GM12878 (cell line): ENCODE results near the gene RPL5. TPM values are rescaled to one million over a fixed set of nuclear protein-coding genes. Genes with fewer than 3 reads are reported as not detected.

Source experiments
- ATAC-seq: fragments of 200-7000 bp; cut with Tn5 transposase; 3 replicates; pipeline ENCODE4 v1.9.1; 2020; ENCODE audit warnings: mild to moderate bottlenecking, moderate library complexity
- BruUV-seq: library from RNA; stranded (reverse); fragments of 400-500 nt; replicated peaks from 2 replicates; lab custom pipeline; 2021; lab: Mats Ljungman, UMichigan
- CTCF ChIA-PET: fragments of 300-600 bp; sonication (Branson Sonifier 250); formaldehyde crosslinking; extraction: SDS; loops from one replicate; lab custom pipeline; 2021; ENCODE audit warnings: inconsistent platforms; lab: Yijun Ruan, JAX
- POLR2A ChIA-PET: fragments of 350-600 bp; formaldehyde crosslinking; extraction: SDS; loops from one replicate; lab custom pipeline; 2021; ENCODE audit warnings: inconsistent platforms; lab: Charles Lee
- RAD21 ChIA-PET: fragments of 300-600 bp; sonication (Branson Sonifier 250); formaldehyde crosslinking; loops from one replicate; lab custom pipeline; 2023; ENCODE audit warnings: antibody characterized with exemption; ENCODE audit not compliant: unreplicated experiment; lab: Charles Lee
- SMC1A ChIA-PET: fragments of 300-600 bp; sonication (Branson Sonifier 250); formaldehyde crosslinking; loops from one replicate; lab custom pipeline; 2023; ENCODE audit not compliant: unreplicated experiment, uncharacterized antibody; lab: Charles Lee
- DNase-seq: peaks from one replicate; pipeline ENCODE4 v3.0.0-alpha.2; 2011; ENCODE audit warnings: low read depth, low spot score
- FAIRE-seq: peaks from 3 replicates; lab custom pipeline; 2011; peaks lifted over from hg19 to GRCh38; lab: Jason Lieb, UNC
- H2AFZ ChIP-seq: 2 replicates; pipeline ENCODE4 v1.6.0; 2011; ENCODE audit warnings: low read depth, low read length, control low read depth; ENCODE audit not compliant: control insufficient read depth
- H3K27ac ChIP-seq: 2 replicates; pipeline ENCODE4 v1.5.1; 2011; ENCODE audit warnings: control low read depth; ENCODE audit not compliant: control insufficient read depth, insufficient read depth
- H3K27me3 ChIP-seq, 2 experiments: replicated peaks in 1 of 2; 2 replicates each; pipeline versions ENCODE4 v1.6.0 to v1.6.1; 2011; ENCODE audit warnings: low read length in 1 of 2; ENCODE audit not compliant: control insufficient read depth in 2 of 2, insufficient read depth in 2 of 2
- H3K36me3 ChIP-seq, 2 experiments: 2 replicates each; pipeline ENCODE4 v1.5.1; 2011; ENCODE audit warnings: low read length in 1 of 2; ENCODE audit not compliant: control insufficient read depth in 2 of 2, insufficient read depth in 2 of 2
- H3K4me1 ChIP-seq: 2 replicates; pipeline ENCODE4 v1.6.1; 2011; ENCODE audit warnings: mild to moderate bottlenecking, low read length, moderate library complexity, mixed read lengths; ENCODE audit not compliant: control insufficient read depth, insufficient read depth
- H3K4me2 ChIP-seq: 2 replicates; pipeline ENCODE4 v1.6.0; 2011; ENCODE audit warnings: control low read depth; ENCODE audit not compliant: control insufficient read depth, insufficient read depth
- H3K4me3 ChIP-seq: fragments of 200-600 bp; sonication (generic); 2 replicates; pipeline ENCODE4 v1.5.1; 2016
- H3K79me2 ChIP-seq: 2 replicates; pipeline ENCODE4 v1.6.0; 2011; ENCODE audit warnings: low read length; ENCODE audit not compliant: control insufficient read depth, insufficient read depth
- H3K9ac ChIP-seq: 2 replicates; pipeline ENCODE4 v1.8.0; 2011; ENCODE audit warnings: low read length, control low read depth, mixed read lengths; ENCODE audit not compliant: control insufficient read depth, insufficient read depth
- H3K9me3 ChIP-seq: replicated peaks from 3 replicates; pipeline ENCODE4 v1.5.1; 2011; ENCODE audit warnings: mild to moderate bottlenecking, low read length; ENCODE audit not compliant: control insufficient read depth, insufficient read depth
- H4K20me1 ChIP-seq: 2 replicates; pipeline ENCODE4 v1.6.0; 2011; ENCODE audit not compliant: control insufficient read depth, insufficient read depth
- CTCF ChIP-seq, 3 experiments: IDR thresholded peaks in 2 of 3; conservative IDR thresholded peaks in 1 of 3; 2 replicates each; pipeline ENCODE4 v1.5.1; 2011; ENCODE audit warnings: low read depth in 3 of 3, low read length in 3 of 3, mild to moderate bottlenecking in 3 of 3, control low read depth in 2 of 3, moderate library complexity in 2 of 3, inconsistent platforms in 1 of 3, mixed read lengths in 1 of 3; ENCODE audit not compliant: control insufficient read depth in 2 of 3, insufficient read depth in 1 of 3; ENCODE audit errors: extremely low read depth in 1 of 3
- EP300 ChIP-seq, 2 experiments: fragments of 150-350 bp in 1 of 2; IDR thresholded peaks; 2 replicates each; pipeline ENCODE4 v1.6.1; 2011 to 2012; ENCODE audit warnings: low read depth in 2 of 2, low read length in 2 of 2, borderline replicate concordance in 1 of 2, improper control_type of control experiment in 1 of 2, inconsistent platforms in 1 of 2; ENCODE audit not compliant: control insufficient read depth in 1 of 2
- IKZF1 ChIP-seq: fragments of 450-650 bp; conservative IDR thresholded peaks from 2 replicates; pipeline ENCODE4 v1.6.1; 2017; ENCODE audit warnings: antibody characterized with exemption, mild to moderate bottlenecking
- MXI1 ChIP-seq: fragments of 150-350 bp; IDR thresholded peaks from 2 replicates; pipeline ENCODE4 v1.6.1; 2011; ENCODE audit warnings: low read depth, mild to moderate bottlenecking, inconsistent platforms, low read length, improper control_type of control experiment
- MYB ChIP-seq: fragments of 150-350 bp; IDR thresholded peaks from 2 replicates; pipeline ENCODE4 v1.6.1; 2014; ENCODE audit warnings: mild to moderate bottlenecking, low read depth, low read length, borderline replicate concordance
- MYC ChIP-seq: IDR thresholded peaks from 2 replicates; pipeline ENCODE4 v1.6.1; 2011; ENCODE audit warnings: mild to moderate bottlenecking, low read length, moderate library complexity, inconsistent platforms; ENCODE audit not compliant: insufficient read depth, insufficient replicate concordance, insufficient read length, severe bottlenecking
- NR2C1 ChIP-seq: fragments of 450-650 bp; IDR thresholded peaks from 2 replicates; pipeline ENCODE4 v1.6.1; 2017; ENCODE audit warnings: antibody characterized with exemption, mild to moderate bottlenecking, moderate library complexity
- SMC3 ChIP-seq: IDR thresholded peaks from 2 replicates; pipeline ENCODE4 v1.6.1; 2011; ENCODE audit warnings: low read length, improper control_type of control experiment, borderline replicate concordance
- ZNF207 ChIP-seq: fragments of 450-650 bp; IDR thresholded peaks from 2 replicates; pipeline ENCODE4 v1.6.1; 2014; ENCODE audit warnings: antibody characterized with exemption, mild to moderate bottlenecking, borderline replicate concordance
- ZNF592 ChIP-seq: fragments of 450-650 bp; IDR thresholded peaks from 2 replicates; pipeline ENCODE4 v1.6.1; 2017; ENCODE audit warnings: mild to moderate bottlenecking, moderate library complexity
- WGBS: methylation state at CpG from one replicate; pipeline ENCODE4 v1.1.6; 2016; ENCODE audit warnings: low lambda C conversion rate; ENCODE audit not compliant: insufficient replicate concordance, insufficient coverage; ENCODE audit errors: missing lambda C conversion rate; 5-methylcytosine and 5-hydroxymethylcytosine counted together
- in situ Hi-C: fragments of 300-500 bp; cut with MboI; formaldehyde crosslinking; loops from 9 replicates; pipeline ENCODE4 v1.14.3; 2018; ENCODE audit warnings: mixed read lengths
- intact Hi-C: fragments of 100-400 bp; cut with micrococcal nuclease; formaldehyde crosslinking; loops from one replicate; pipeline ENCODE4 v1.14.2; 2022; ENCODE audit not compliant: unreplicated experiment
- polyA plus RNA-seq, 11 experiments: library from polyadenylated mRNA; depleted of rRNA in 4 of 11; unstranded in 6 of 11; stranded (reverse) in 5 of 11; fragments of >200 nt; fragmentation: Nextera tagmentation in 4 of 11; fragmentation: Illumina TruSeq in 1 of 11; extraction: Ambion mirVana in 4 of 11; extraction: Trizol in 1 of 11; gene quantifications; 1 replicate in 1 of 11; 2 replicates in 10 of 11; pipeline versions ENCODE4 v1.2.1 to v1.2.3, GENCODE V29; 2011 to 2016; ENCODE audit warnings: inconsistent platforms in 2 of 11, missing spikeins in 2 of 11, low read depth in 1 of 11
- total RNA-seq, 4 experiments: library from RNA; depleted of rRNA in 3 of 4; stranded (reverse); fragments of >200 nt in 3 of 4; fragmentation: Illumina TruSeq in 1 of 4; extraction: Trizol in 1 of 4; gene quantifications; 2 replicates each; pipeline versions ENCODE4 v1.2.1 to v1.2.3, GENCODE V29; 2013 to 2021
- TF ChIP-seq, protein P1 (sequence below): fragments of 150-350 bp; IDR thresholded peaks from 2 replicates; pipeline ENCODE4 v1.6.1; 2016; ENCODE audit warnings: low read depth, low read length
- TF ChIP-seq, protein P2 (sequence below): IDR thresholded peaks from 2 replicates; pipeline ENCODE4 v1.6.1; 2012; ENCODE audit warnings: low read depth, low read length, improper control_type of control experiment

The RPL5 gene
- total and polyA plus RNA-seq, 10 of the 15 experiments (the other 5 are each of a cell fraction or from before 2014, with no cell fraction given) = 1,685 to 6,047 (median 2,601) TPM

DNA sequence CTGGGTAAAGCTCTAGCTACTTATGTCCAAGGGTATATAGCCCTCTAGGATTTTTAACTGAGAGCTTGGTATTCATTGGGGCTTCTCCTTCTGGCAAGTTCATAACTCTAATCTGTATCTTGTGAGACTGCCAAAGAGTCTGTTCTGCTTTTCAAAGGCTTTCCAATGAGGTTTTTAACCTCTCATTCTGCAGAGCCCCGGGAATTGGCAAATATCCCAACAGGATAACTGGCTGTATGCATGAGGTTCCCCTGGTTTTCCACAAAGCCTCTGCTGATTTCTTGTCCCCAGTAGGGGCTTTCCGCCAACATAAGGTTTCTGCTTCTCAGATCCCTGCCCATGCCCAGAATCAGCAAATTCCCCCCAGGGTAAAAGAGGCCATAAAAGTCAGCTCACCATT lies 40.9 kb downstream of the RPL5 start:
- Histone ChIP-seq H3K4me2 (no peak overlapping the region), H3K27me3 (no peaks in the 10 kb centered on the region), H3K4me3 (no peak overlapping the region), H3K9ac (no peak overlapping the region), H3K4me1 (no peaks in the 10 kb centered on the region; the same call in 1 of the 2 replicates), H3K27ac (no peak overlapping the region), H3K9me3 (peaks cover 6% of the 10 kb centered on the region; the same call in 2 of the 3 replicates), H3K36me3 (peaks cover 0 to 13% of the 10 kb centered on the region in 2 experiments; a peak in 1 of 4 replicates), H2AFZ (no peak overlapping the region), H3K79me2 (0 out of 2 replicates have a peak, but pooled peaks cover 2% of the 10 kb centered on the region), H4K20me1 (no peaks in the 10 kb centered on the region)
- intact Hi-C loops = no loop called here
- no TSS peak for BruUV-seq
- FAIRE-seq (no peak), DNase-seq (no peak), ATAC-seq (no peak)
- ChIA-PET SMC1A (interaction anchor here (0.7 to 1.8 kb wide), 3 partner anchors 13 to 121 kb away, joined by 3 to 7 read pairs (median 3); no protein-coding TSS in a partner anchor), RAD21 (interaction anchor here (1.3 kb wide), 1 partner anchor 78 kb away, joined by 3 read pairs; no protein-coding TSS in a partner anchor), POLR2A (interaction anchor here (0.7 kb wide), 1 partner anchor 609 kb away, joined by 4 read pairs; no protein-coding TSS in a partner anchor), CTCF (no interaction called here)
- in situ Hi-C loops = no loop called here
- WGBS = 100% methylated on average over 2 of the region's 2 CpGs
- TF ChIP-seq, protein P1, sequence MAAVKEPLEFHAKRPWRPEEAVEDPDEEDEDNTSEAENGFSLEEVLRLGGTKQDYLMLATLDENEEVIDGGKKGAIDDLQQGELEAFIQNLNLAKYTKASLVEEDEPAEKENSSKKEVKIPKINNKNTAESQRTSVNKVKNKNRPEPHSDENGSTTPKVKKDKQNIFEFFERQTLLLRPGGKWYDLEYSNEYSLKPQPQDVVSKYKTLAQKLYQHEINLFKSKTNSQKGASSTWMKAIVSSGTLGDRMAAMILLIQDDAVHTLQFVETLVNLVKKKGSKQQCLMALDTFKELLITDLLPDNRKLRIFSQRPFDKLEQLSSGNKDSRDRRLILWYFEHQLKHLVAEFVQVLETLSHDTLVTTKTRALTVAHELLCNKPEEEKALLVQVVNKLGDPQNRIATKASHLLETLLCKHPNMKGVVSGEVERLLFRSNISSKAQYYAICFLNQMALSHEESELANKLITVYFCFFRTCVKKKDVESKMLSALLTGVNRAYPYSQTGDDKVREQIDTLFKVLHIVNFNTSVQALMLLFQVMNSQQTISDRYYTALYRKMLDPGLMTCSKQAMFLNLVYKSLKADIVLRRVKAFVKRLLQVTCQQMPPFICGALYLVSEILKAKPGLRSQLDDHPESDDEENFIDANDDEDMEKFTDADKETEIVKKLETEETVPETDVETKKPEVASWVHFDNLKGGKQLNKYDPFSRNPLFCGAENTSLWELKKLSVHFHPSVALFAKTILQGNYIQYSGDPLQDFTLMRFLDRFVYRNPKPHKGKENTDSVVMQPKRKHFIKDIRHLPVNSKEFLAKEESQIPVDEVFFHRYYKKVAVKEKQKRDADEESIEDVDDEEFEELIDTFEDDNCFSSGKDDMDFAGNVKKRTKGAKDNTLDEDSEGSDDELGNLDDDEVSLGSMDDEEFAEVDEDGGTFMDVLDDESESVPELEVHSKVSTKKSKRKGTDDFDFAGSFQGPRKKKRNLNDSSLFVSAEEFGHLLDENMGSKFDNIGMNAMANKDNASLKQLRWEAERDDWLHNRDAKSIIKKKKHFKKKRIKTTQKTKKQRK = no peak
- TF ChIP-seq MXI1 = no peak
- no peak for TF ChIP-seq SMC3
- TF ChIP-seq MYC = no peak
- no peak for TF ChIP-seq ZNF207
- TF ChIP-seq CTCF (IDR thresholded peaks at IDR 0.05 in 2 of 3, conservative IDR thresholded peaks at IDR 0.05 in 1 of 3; ENCODE audit: control insufficient read depth in 2 of 3, extremely low read depth in 1 of 3, insufficient read depth in 1 of 3, low read depth in 3 of 3, low read length in 3 of 3) = no peak
- TF ChIP-seq ZNF592 = no peak
- no peak for TF ChIP-seq NR2C1
- no peak for TF ChIP-seq IKZF1
- TF ChIP-seq, protein P2, sequence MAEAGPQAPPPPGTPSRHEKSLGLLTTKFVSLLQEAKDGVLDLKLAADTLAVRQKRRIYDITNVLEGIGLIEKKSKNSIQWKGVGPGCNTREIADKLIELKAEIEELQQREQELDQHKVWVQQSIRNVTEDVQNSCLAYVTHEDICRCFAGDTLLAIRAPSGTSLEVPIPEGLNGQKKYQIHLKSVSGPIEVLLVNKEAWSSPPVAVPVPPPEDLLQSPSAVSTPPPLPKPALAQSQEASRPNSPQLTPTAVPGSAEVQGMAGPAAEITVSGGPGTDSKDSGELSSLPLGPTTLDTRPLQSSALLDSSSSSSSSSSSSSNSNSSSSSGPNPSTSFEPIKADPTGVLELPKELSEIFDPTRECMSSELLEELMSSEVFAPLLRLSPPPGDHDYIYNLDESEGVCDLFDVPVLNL = no peak
- no peak for TF ChIP-seq MYB
- no peak for TF ChIP-seq EP300 (IDR thresholded peaks at IDR 0.05; ENCODE audit: borderline replicate concordance in 1 of 2, control insufficient read depth in 1 of 2, low read depth in 2 of 2, low read length in 2 of 2)
